B cell (primary cell): Measurements from ENCODE around the gene VTI1A. TPM values are rescaled to one million over a fixed set of nuclear protein-coding genes. Genes with fewer than 3 reads are reported as not detected.

Source experiments
- ATAC-seq: fragments of 200-7000 bp; cut with Tn5 transposase; one replicate; pipeline ENCODE4 v1.10.0; 2021; ENCODE audit warnings: low read depth, mild to moderate bottlenecking, moderate number of reproducible peaks, moderate library complexity
- CTCF ChIA-PET: fragments of 350-600 bp; sonication (Branson Sonifier 250); formaldehyde crosslinking; loops from one replicate; lab custom pipeline; 2021; ENCODE audit warnings: antibody characterized with exemption, inconsistent platforms; lab: Charles Lee
- POLR2A ChIA-PET: fragments of 350-600 bp; sonication (Branson Sonifier 250); formaldehyde crosslinking; loops from one replicate; lab custom pipeline; 2021; ENCODE audit warnings: antibody characterized with exemption; lab: Charles Lee
- DNase-seq: peaks from one replicate; pipeline ENCODE4 v3.0.0; 2013
- H2AFZ ChIP-seq: 2 replicates; pipeline ENCODE4 v1.6.1; 2012; ENCODE audit warnings: mild to moderate bottlenecking, low read depth, low read length; ENCODE audit not compliant: insufficient read depth, poor library complexity, severe bottlenecking
- H3K27ac ChIP-seq, 2 donors: 1 replicate in 1 of 2; 2 replicates in 1 of 2; pipeline ENCODE4 v1.5.1; 2012 to 2013; ENCODE audit warnings: low read length in 2 of 2, mild to moderate bottlenecking in 2 of 2, moderate library complexity in 1 of 2
- H3K27me3 ChIP-seq, 4 experiments: fragments of 200-600 bp in 1 of 4; sonication (generic) in 1 of 4; replicated peaks in 1 of 4; 1 replicate in 2 of 4; 2 replicates in 2 of 4; pipeline versions ENCODE4 v1.6.1 to v1.7.0; 2013 to 2016; ENCODE audit warnings: low read length in 3 of 4, mild to moderate bottlenecking in 2 of 4, mixed read lengths in 1 of 4, moderate library complexity in 1 of 4; ENCODE audit not compliant: insufficient read depth in 4 of 4, control insufficient read depth in 3 of 4; ENCODE audit errors: control extremely low read depth in 1 of 4
- H3K36me3 ChIP-seq, 2 experiments: replicated peaks in 1 of 2; 1 replicate in 1 of 2; 2 replicates in 1 of 2; pipeline versions ENCODE4 v1.6.1 to v1.7.1; 2013; ENCODE audit warnings: low read length in 1 of 2; ENCODE audit not compliant: insufficient read depth in 2 of 2, control insufficient read depth in 1 of 2; ENCODE audit errors: control extremely low read depth in 1 of 2, extremely low read depth in 1 of 2
- H3K4me1 ChIP-seq, 2 donors: fragments of 200-600 bp in 1 of 2; sonication (generic) in 1 of 2; 1 replicate in 1 of 2; 2 replicates in 1 of 2; pipeline versions ENCODE4 v1.5.1 to v1.6.1; 2013 to 2017; ENCODE audit warnings: low read length in 2 of 2; ENCODE audit not compliant: control insufficient read depth in 2 of 2, insufficient read depth in 2 of 2
- H3K4me2 ChIP-seq: replicated peaks from 2 replicates; pipeline ENCODE3; 2012; ENCODE audit warnings: mild to moderate bottlenecking, low read depth, low read length; ENCODE audit not compliant: poor library complexity, severe bottlenecking
- H3K4me3 ChIP-seq, 5 experiments: fragments of 200-600 bp in 1 of 5; sonication (generic) in 1 of 5; 1 replicate in 3 of 5; 2 replicates in 2 of 5; pipeline versions ENCODE4 v1.5.1 to v1.7.0; 2011 to 2016; ENCODE audit warnings: low read length in 4 of 5, mild to moderate bottlenecking in 4 of 5, low read depth in 2 of 5, control low read depth in 1 of 5, moderate library complexity in 1 of 5; ENCODE audit not compliant: insufficient read depth in 1 of 5; ENCODE audit errors: control extremely low read depth in 1 of 5, extremely low read depth in 1 of 5
- H3K79me2 ChIP-seq: fragments of 200-600 bp; sonication (generic); one replicate; pipeline ENCODE4 v1.6.0; 2016; ENCODE audit warnings: low read length; ENCODE audit not compliant: control insufficient read depth, insufficient read depth
- H3K9ac ChIP-seq: fragments of 200-600 bp; sonication (generic); 2 replicates; pipeline ENCODE4 v1.6.1; 2017; ENCODE audit warnings: mild to moderate bottlenecking, low read length, moderate library complexity
- H3K9me3 ChIP-seq, 3 donors: one replicate each; pipeline versions ENCODE4 v1.6.1 to v1.7.1; 2013; ENCODE audit warnings: low read length in 2 of 3; ENCODE audit not compliant: control insufficient read depth in 2 of 3, insufficient read depth in 1 of 3; ENCODE audit errors: control extremely low read depth in 1 of 3
- H4K20me1 ChIP-seq: 2 replicates; pipeline ENCODE4 v1.6.0; 2012; ENCODE audit warnings: mild to moderate bottlenecking, low read length; ENCODE audit not compliant: insufficient read depth, control insufficient read depth, poor library complexity, severe bottlenecking
- H3K27ac Mint-ChIP-seq: one replicate; pipeline ENCODE4 v1.8.0; 2021; ENCODE audit warnings: mixed read lengths
- H3K27me3 Mint-ChIP-seq: one replicate; pipeline ENCODE4 v1.8.0; 2021; ENCODE audit warnings: mixed read lengths
- H3K4me1 Mint-ChIP-seq: one replicate; pipeline ENCODE4 v1.8.0; 2021; ENCODE audit warnings: mixed read lengths
- H3K4me3 Mint-ChIP-seq: one replicate; pipeline ENCODE4 v1.8.0; 2021; ENCODE audit warnings: mixed read lengths
- H3K9me3 Mint-ChIP-seq: one replicate; pipeline ENCODE4 v1.8.0; 2022; ENCODE audit warnings: mixed read lengths; ENCODE audit not compliant: insufficient read depth
- EZH2 ChIP-seq: IDR thresholded peaks from 2 replicates; pipeline ENCODE4 v1.6.1; 2012; ENCODE audit warnings: borderline replicate concordance, low read depth, mild to moderate bottlenecking, moderate library complexity, low read length; ENCODE audit not compliant: insufficient read depth, poor library complexity, severe bottlenecking
- WGBS: methylation state at CpG from one replicate; pipeline ENCODE4 v1.1.5; 2013; ENCODE audit warnings: missing lambda C conversion rate; ENCODE audit not compliant: insufficient coverage; 5-methylcytosine and 5-hydroxymethylcytosine counted together
- intact Hi-C: fragments of 100-400 bp; cut with micrococcal nuclease; formaldehyde crosslinking; loops from one replicate; pipeline ENCODE4 v1.10.0; 2022
- polyA plus RNA-seq: library from polyadenylated mRNA; depleted of rRNA; stranded (reverse); fragments of >200 nt; gene quantifications from 2 replicates; pipeline ENCODE4 v1.2.3, GENCODE V29; 2012
- total RNA-seq, 2 donors: library from RNA; stranded (reverse); fragments of 120-200 nt in 1 of 2; gene quantifications; 1 replicate in 1 of 2; 2 replicates in 1 of 2; pipeline versions ENCODE4 v1.2.3 to v1.2.4, GENCODE V29; 2013 to 2022
- TF ChIP-seq, protein P1 (sequence below): fragments of 200-600 bp; IDR thresholded peaks from one replicate; pipeline ENCODE4 v1.8.0; 2022; ENCODE audit warnings: antibody characterized with exemption, mild to moderate bottlenecking

The VTI1A gene
- total and polyA plus RNA-seq, 2 donors (not counting 1 experiment from before 2014, with no cell fraction given), result 20.0 to 84.1 TPM

DNA sequence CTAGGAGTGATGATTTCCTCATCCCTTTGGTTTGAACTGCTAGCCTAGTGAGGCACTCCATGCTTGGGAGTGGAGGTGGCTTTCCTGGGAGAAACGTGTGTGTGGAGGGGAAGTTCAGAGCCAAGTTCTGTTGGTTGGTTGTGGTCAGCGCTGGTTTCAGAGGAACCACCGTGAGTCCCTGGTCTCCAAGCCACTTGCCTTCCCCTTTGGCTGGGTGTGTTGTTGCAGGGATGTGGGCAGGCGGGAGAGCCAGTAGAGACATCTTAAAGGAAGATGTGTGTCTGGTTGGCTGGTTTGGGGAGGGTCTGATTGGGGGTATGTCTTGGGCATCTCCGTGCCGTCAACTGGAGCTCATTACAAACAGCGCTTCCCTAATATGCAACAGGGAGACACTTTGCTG lies 372.2 kb downstream of the VTI1A start:
- Mint-ChIP-seq H3K4me1 (no peaks in the 10 kb centered on the region), H3K27ac (no peak overlapping the region), H3K27me3 (no peaks in the 10 kb centered on the region), H3K9me3 (no peaks in the 10 kb centered on the region), H3K4me3 (no peak overlapping the region)
- no peak for DNase-seq
- Histone ChIP-seq H3K4me1 (no peaks in the 10 kb centered on the region), H3K4me2 (no peak overlapping the region), H3K79me2 (no peaks in the 10 kb centered on the region), H3K27me3 (no peaks in the 10 kb centered on the region), H4K20me1 (no peaks in the 10 kb centered on the region), H3K36me3 (peaks cover 0 to 8% of the 10 kb centered on the region in 2 experiments), H3K4me3 (no peak overlapping the region), H3K27ac (no peak overlapping the region), H3K9ac (no peak overlapping the region), H2AFZ (no peak overlapping the region), H3K9me3 (no peaks in the 10 kb centered on the region)
- POLR2A ChIA-PET, result no interaction called here
- CTCF ChIA-PET, result no interaction called here
- TF ChIP-seq, protein P1, sequence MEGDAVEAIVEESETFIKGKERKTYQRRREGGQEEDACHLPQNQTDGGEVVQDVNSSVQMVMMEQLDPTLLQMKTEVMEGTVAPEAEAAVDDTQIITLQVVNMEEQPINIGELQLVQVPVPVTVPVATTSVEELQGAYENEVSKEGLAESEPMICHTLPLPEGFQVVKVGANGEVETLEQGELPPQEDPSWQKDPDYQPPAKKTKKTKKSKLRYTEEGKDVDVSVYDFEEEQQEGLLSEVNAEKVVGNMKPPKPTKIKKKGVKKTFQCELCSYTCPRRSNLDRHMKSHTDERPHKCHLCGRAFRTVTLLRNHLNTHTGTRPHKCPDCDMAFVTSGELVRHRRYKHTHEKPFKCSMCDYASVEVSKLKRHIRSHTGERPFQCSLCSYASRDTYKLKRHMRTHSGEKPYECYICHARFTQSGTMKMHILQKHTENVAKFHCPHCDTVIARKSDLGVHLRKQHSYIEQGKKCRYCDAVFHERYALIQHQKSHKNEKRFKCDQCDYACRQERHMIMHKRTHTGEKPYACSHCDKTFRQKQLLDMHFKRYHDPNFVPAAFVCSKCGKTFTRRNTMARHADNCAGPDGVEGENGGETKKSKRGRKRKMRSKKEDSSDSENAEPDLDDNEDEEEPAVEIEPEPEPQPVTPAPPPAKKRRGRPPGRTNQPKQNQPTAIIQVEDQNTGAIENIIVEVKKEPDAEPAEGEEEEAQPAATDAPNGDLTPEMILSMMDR, result no peak
- TF ChIP-seq EZH2, result no peak
- 86% methylated on average over 6 of the region's 7 CpGs for WGBS
- no peak for ATAC-seq
- intact Hi-C loops, result no loop called here

DNA sequence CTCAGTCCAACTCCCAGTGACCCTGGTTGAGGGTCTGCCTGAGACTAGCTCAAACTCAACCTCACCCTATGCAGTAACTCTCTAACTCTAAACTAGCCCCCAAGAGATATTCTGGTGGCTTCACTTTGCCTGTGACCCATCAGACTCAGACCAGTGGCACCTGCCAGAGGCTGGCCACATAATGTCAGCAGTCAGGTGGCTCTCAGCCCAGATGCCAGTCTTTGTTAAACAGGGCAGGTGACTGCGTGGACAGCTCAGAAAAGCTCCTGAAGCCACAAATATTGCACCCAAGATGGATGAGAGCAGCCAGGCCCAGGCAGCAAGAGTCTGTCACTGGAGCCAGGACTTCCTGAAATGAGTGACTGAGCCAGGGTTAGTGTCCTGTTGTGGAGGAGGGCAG lies 373.3 kb downstream of the VTI1A start:
- H3K36me3 ChIP-seq, result peaks cover 0 to 8% of the 10 kb centered on the region in 2 experiments
- no peak overlapping the region for H3K4me2 ChIP-seq
- H3K9me3 ChIP-seq, result no peaks in the 10 kb centered on the region
- no peaks in the 10 kb centered on the region for H4K20me1 ChIP-seq
- H3K79me2 ChIP-seq, result no peaks in the 10 kb centered on the region
- no peaks in the 10 kb centered on the region for H3K4me1 ChIP-seq
- no peak for ATAC-seq
- intact Hi-C loops, result no loop called here
- Mint-ChIP-seq H3K4me1 (no peaks in the 10 kb centered on the region), H3K27me3 (no peaks in the 10 kb centered on the region), H3K4me3 (no peak overlapping the region), H3K9me3 (no peaks in the 10 kb centered on the region), H3K27ac (no peak overlapping the region)
- 100% methylated on average over 1 of the region's 1 CpG for WGBS
- H3K4me3 ChIP-seq, result no peak overlapping the region
- ChIA-PET POLR2A (no interaction called here), CTCF (no interaction called here)
- H3K27ac ChIP-seq, result no peak overlapping the region
- TF ChIP-seq, protein P1, result no peak
- no peak for TF ChIP-seq EZH2
- no peak for DNase-seq
- no peaks in the 10 kb centered on the region for H3K27me3 ChIP-seq
- H2AFZ ChIP-seq, result no peak overlapping the region
- no peak overlapping the region for H3K9ac ChIP-seq
